ENCODE data around the gene PRKG1.

DNA sequence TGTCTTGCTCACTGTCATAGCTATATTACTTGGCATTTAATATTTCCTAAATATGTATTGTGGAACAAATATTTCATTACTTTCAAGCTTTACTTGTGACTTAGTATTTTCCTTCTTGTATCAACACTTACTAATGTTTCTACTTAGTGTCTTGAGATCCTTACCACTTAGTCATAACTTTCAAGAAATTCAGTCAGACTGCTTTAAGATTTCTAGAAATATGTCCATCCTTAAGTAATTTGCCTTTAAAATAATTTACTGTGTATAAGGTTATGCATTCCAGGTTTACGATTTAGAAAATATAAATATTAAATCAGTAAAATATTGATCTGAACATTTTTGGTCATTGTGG, 712.4 kb downstream of the PRKG1 start:
- TF ChIP-seq, protein P1, sequence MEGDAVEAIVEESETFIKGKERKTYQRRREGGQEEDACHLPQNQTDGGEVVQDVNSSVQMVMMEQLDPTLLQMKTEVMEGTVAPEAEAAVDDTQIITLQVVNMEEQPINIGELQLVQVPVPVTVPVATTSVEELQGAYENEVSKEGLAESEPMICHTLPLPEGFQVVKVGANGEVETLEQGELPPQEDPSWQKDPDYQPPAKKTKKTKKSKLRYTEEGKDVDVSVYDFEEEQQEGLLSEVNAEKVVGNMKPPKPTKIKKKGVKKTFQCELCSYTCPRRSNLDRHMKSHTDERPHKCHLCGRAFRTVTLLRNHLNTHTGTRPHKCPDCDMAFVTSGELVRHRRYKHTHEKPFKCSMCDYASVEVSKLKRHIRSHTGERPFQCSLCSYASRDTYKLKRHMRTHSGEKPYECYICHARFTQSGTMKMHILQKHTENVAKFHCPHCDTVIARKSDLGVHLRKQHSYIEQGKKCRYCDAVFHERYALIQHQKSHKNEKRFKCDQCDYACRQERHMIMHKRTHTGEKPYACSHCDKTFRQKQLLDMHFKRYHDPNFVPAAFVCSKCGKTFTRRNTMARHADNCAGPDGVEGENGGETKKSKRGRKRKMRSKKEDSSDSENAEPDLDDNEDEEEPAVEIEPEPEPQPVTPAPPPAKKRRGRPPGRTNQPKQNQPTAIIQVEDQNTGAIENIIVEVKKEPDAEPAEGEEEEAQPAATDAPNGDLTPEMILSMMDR (IDR thresholded peaks at IDR 0.05; ENCODE audit: low read depth, low read length, poor library complexity, severe bottlenecking): no peak
- TF ChIP-seq EZH2phosphoT487 (IDR thresholded peaks at IDR 0.05; ENCODE audit: borderline replicate concordance, low read length): no peak
